SK-N-SH treated with all-trans-retinoic acid at 6 μM for 48 hours (cell line): ENCODE measurements around the gene SLC17A9.
A peak's percentile ranks its signal among the peaks of the same experiment; 100 is the strongest.

Experiments used
- ATAC-seq: fragments of 200-7000 bp; cut with Tn5 transposase; 3 replicates; pipeline ENCODE4 v1.9.1; 2020; ENCODE audit warnings: mild to moderate bottlenecking, moderate library complexity
- ARNTL ChIP-seq: fragments of 450-650 bp; formaldehyde crosslinking; IDR thresholded peaks from 2 replicates; pipeline ENCODE4 v1.5.0; 2020; ENCODE audit warnings: low read depth, mild to moderate bottlenecking, moderate library complexity, borderline replicate concordance
- ESRRG ChIP-seq: fragments of 250-450 bp; sonication (Bioruptor Pico); IDR thresholded peaks from 2 replicates; pipeline ENCODE4 v1.6.1; 2021; ENCODE audit warnings: mild to moderate bottlenecking
- ISL1 ChIP-seq: fragments of 250-450 bp; sonication (Bioruptor Pico); IDR thresholded peaks from 2 replicates; pipeline ENCODE4 v2.1.2; 2022; ENCODE audit warnings: mild to moderate bottlenecking, moderate library complexity
- OSR1 ChIP-seq: fragments of 250-450 bp; sonication (Bioruptor Pico); IDR thresholded peaks from 2 replicates; pipeline ENCODE4 v1.8.0; 2022; ENCODE audit warnings: moderate library complexity, mild to moderate bottlenecking, inconsistent platforms
- PPARA ChIP-seq: fragments of 250-450 bp; sonication (Bioruptor Pico); IDR thresholded peaks from 2 replicates; pipeline ENCODE4 v1.5.0; 2020; ENCODE audit warnings: mild to moderate bottlenecking, borderline replicate concordance
- TCF4 ChIP-seq: fragments of 250-450 bp; sonication (Bioruptor Pico); IDR thresholded peaks from 2 replicates; pipeline ENCODE4 v1.8.0; 2021; ENCODE audit warnings: mild to moderate bottlenecking, moderate library complexity, borderline replicate concordance
- TOX ChIP-seq: fragments of 250-450 bp; sonication (Bioruptor Pico); IDR thresholded peaks from 2 replicates; pipeline ENCODE4 v1.8.0; 2021; ENCODE audit warnings: mild to moderate bottlenecking, moderate library complexity, borderline replicate concordance
- TSHZ2 ChIP-seq: fragments of 250-450 bp; sonication (Bioruptor Pico); IDR thresholded peaks from 2 replicates; pipeline ENCODE4 v1.5.0; 2020; ENCODE audit warnings: mild to moderate bottlenecking, moderate library complexity
- ZC3H10 ChIP-seq: fragments of 250-450 bp; sonication (Bioruptor Pico); IDR thresholded peaks from 2 replicates; pipeline ENCODE4 v1.5.1; 2021; ENCODE audit warnings: mild to moderate bottlenecking, moderate library complexity
- ZNF565 ChIP-seq: fragments of 450-650 bp; formaldehyde crosslinking; conservative IDR thresholded peaks from 2 replicates; pipeline ENCODE4 v1.5.0; 2020; ENCODE audit warnings: low read depth, mild to moderate bottlenecking, moderate library complexity
- ZNF70 ChIP-seq: fragments of 450-650 bp; formaldehyde crosslinking; IDR thresholded peaks from 2 replicates; pipeline ENCODE4 v1.5.0; 2020; ENCODE audit warnings: mild to moderate bottlenecking, moderate library complexity
- ZNF8 ChIP-seq: fragments of 450-650 bp; formaldehyde crosslinking; IDR thresholded peaks from 2 replicates; pipeline ENCODE4 v1.5.0; 2020; ENCODE audit warnings: mild to moderate bottlenecking, moderate library complexity
- TF ChIP-seq, protein P1 (sequence below): fragments of 250-450 bp; sonication (Bioruptor Pico); IDR thresholded peaks from 2 replicates; pipeline ENCODE4 v1.5.1; 2021; ENCODE audit warnings: mild to moderate bottlenecking, moderate library complexity
- TF ChIP-seq, protein P2 (sequence below): fragments of 250-450 bp; sonication (Bioruptor Pico); IDR thresholded peaks from 2 replicates; pipeline ENCODE4 v1.8.0; 2021; ENCODE audit warnings: low read depth, mild to moderate bottlenecking, moderate library complexity, borderline replicate concordance
- TF ChIP-seq, protein P3 (sequence below): fragments of 250-450 bp; sonication (Bioruptor Pico); IDR thresholded peaks from 2 replicates; pipeline ENCODE4 v1.8.0; 2020; ENCODE audit warnings: mild to moderate bottlenecking, moderate library complexity, borderline replicate concordance

The SLC17A9 gene

GRCh38 chr20:62914970-62915457 is 37.5 kb upstream of the SLC17A9 start:
- peak; percentile 60; the same call in 2 of the 3 replicates for ATAC-seq
- TF ChIP-seq ISL1 (CRISPR knock-in tag) (no peak), PPARA (no peak), ZNF565 (CRISPR knock-in tag) (no peak), TOX (no peak), TSHZ2 (CRISPR knock-in tag) (no peak), OSR1 (no peak), ARNTL (CRISPR knock-in tag) (no peak), ZNF70 (CRISPR knock-in tag) (no peak), ESRRG (CRISPR knock-in tag) (no peak), TCF4 (CRISPR knock-in tag) (no peak), ZNF8 (no peak)
- TF ChIP-seq, protein P1, sequence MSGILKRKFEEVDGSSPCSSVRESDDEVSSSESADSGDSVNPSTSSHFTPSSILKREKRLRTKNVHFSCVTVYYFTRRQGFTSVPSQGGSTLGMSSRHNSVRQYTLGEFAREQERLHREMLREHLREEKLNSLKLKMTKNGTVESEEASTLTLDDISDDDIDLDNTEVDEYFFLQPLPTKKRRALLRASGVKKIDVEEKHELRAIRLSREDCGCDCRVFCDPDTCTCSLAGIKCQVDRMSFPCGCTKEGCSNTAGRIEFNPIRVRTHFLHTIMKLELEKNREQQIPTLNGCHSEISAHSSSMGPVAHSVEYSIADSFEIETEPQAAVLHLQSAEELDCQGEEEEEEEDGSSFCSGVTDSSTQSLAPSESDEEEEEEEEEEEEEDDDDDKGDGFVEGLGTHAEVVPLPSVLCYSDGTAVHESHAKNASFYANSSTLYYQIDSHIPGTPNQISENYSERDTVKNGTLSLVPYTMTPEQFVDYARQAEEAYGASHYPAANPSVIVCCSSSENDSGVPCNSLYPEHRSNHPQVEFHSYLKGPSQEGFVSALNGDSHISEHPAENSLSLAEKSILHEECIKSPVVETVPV (CRISPR knock-in tag): no peak

- no peak for ATAC-seq
- TF ChIP-seq, protein P2, sequence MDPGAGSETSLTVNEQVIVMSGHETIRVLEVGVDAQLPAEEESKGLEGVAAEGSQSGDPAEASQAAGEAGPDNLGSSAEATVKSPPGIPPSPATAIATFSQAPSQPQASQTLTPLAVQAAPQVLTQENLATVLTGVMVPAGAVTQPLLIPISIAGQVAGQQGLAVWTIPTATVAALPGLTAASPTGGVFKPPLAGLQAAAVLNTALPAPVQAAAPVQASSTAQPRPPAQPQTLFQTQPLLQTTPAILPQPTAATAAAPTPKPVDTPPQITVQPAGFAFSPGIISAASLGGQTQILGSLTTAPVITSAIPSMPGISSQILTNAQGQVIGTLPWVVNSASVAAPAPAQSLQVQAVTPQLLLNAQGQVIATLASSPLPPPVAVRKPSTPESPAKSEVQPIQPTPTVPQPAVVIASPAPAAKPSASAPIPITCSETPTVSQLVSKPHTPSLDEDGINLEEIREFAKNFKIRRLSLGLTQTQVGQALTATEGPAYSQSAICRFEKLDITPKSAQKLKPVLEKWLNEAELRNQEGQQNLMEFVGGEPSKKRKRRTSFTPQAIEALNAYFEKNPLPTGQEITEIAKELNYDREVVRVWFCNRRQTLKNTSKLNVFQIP (CRISPR knock-in tag): no peak
- TF ChIP-seq, protein P3, sequence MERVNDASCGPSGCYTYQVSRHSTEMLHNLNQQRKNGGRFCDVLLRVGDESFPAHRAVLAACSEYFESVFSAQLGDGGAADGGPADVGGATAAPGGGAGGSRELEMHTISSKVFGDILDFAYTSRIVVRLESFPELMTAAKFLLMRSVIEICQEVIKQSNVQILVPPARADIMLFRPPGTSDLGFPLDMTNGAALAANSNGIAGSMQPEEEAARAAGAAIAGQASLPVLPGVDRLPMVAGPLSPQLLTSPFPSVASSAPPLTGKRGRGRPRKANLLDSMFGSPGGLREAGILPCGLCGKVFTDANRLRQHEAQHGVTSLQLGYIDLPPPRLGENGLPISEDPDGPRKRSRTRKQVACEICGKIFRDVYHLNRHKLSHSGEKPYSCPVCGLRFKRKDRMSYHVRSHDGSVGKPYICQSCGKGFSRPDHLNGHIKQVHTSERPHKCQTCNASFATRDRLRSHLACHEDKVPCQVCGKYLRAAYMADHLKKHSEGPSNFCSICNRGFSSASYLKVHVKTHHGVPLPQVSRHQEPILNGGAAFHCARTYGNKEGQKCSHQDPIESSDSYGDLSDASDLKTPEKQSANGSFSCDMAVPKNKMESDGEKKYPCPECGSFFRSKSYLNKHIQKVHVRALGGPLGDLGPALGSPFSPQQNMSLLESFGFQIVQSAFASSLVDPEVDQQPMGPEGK (CRISPR knock-in tag): no peak
- TF ChIP-seq, all 23 proteins: peak for 0
These were observed 35.6 kb upstream of the SLC17A9 start for GRCh38 chr20:62916703-62917476.

- TF ChIP-seq ARNTL (CRISPR knock-in tag) (no peak), TSHZ2 (CRISPR knock-in tag) (no peak), ZC3H10 (no peak), TOX (no peak), ESRRG (CRISPR knock-in tag) (no peak)
- TF ChIP-seq, protein P1 (CRISPR knock-in tag): no peak
- TF ChIP-seq, protein P2 (CRISPR knock-in tag): no peak
- no peak for ATAC-seq
These were observed 34.8 kb upstream of the SLC17A9 start for GRCh38 chr20:62917720-62918119.
